GM23338 (cell line): Measurements from ENCODE around the gene RECQL5. TPM values are rescaled to one million over a fixed set of nuclear protein-coding genes. Genes with fewer than 3 reads are reported as not detected.
"Not testable (repeated sequence)": the region's sequence is repeated elsewhere in the genome, so short reads cannot be mapped to it uniquely, and the experiment has no call there.

ENCODE experiments used
- ATAC-seq: fragments of 200-7000 bp; cut with Tn5 transposase; 3 replicates; pipeline ENCODE4 v1.9.1; 2020
- DNase-seq: peaks from one replicate; pipeline ENCODE4 v3.0.0-alpha.2; 2015; ENCODE audit warnings: low spot score
- H2AFZ ChIP-seq: fragments of 200-600 bp; sonication (generic); 2 replicates; pipeline ENCODE4 v1.8.0; 2016; ENCODE audit warnings: antibody characterized with exemption, mild to moderate bottlenecking, moderate library complexity
- H3F3A ChIP-seq: fragments of 200-600 bp; sonication (generic); replicated peaks from 2 replicates; pipeline ENCODE4 v1.8.0; 2017; ENCODE audit warnings: antibody characterized with exemption, mixed run types, low read depth
- H3K27ac ChIP-seq: fragments of 200-600 bp; sonication (generic); 2 replicates; pipeline ENCODE4 v1.6.1; 2016; ENCODE audit warnings: low read depth
- H3K27me3 ChIP-seq: fragments of 200-600 bp; sonication (generic); 2 replicates; pipeline ENCODE4 v1.8.0; 2016; ENCODE audit warnings: mild to moderate bottlenecking, mixed run types, moderate library complexity; ENCODE audit not compliant: insufficient read depth
- H3K36me3 ChIP-seq: fragments of 200-600 bp; sonication (generic); 2 replicates; pipeline ENCODE4 v1.8.0; 2016; ENCODE audit warnings: mild to moderate bottlenecking; ENCODE audit not compliant: insufficient read depth
- H3K4me1 ChIP-seq: fragments of 200-600 bp; sonication (generic); 2 replicates; pipeline ENCODE4 v1.8.0; 2016; ENCODE audit warnings: mild to moderate bottlenecking, moderate library complexity; ENCODE audit not compliant: insufficient read depth
- H3K4me2 ChIP-seq: fragments of 200-600 bp; sonication (generic); 2 replicates; pipeline ENCODE4 v1.7.1; 2017; ENCODE audit warnings: mixed run types
- H3K4me3 ChIP-seq: fragments of 200-600 bp; sonication (generic); 2 replicates; pipeline ENCODE4 v1.6.1; 2016; ENCODE audit warnings: mixed run types
- H3K79me2 ChIP-seq: fragments of 200-600 bp; sonication (generic); replicated peaks from 2 replicates; pipeline ENCODE4 v1.8.0; 2017; ENCODE audit warnings: mild to moderate bottlenecking; ENCODE audit not compliant: insufficient read depth
- H3K9me2 ChIP-seq: fragments of 200-600 bp; sonication (generic); 2 replicates; pipeline ENCODE4 v1.8.0; 2017; ENCODE audit not compliant: insufficient read depth
- H4K20me1 ChIP-seq: fragments of 200-600 bp; sonication (generic); replicated peaks from 2 replicates; pipeline ENCODE4 v1.8.0; 2017; ENCODE audit warnings: mild to moderate bottlenecking; ENCODE audit not compliant: insufficient read depth
- H3K27ac Mint-ChIP-seq: 2 replicates; pipeline ENCODE4 v1.8.0; 2020; ENCODE audit warnings: inconsistent platforms, mild to moderate bottlenecking, moderate library complexity, mixed read lengths
- H3K27me3 Mint-ChIP-seq: 3 replicates; pipeline ENCODE4 v1.8.0; 2022; ENCODE audit warnings: low read depth, mild to moderate bottlenecking, moderate library complexity, mixed read lengths, inconsistent platforms; ENCODE audit not compliant: insufficient read depth, poor library complexity
- H3K36me3 Mint-ChIP-seq: 3 replicates; pipeline ENCODE4 v1.8.0; 2021; ENCODE audit warnings: low read depth, mild to moderate bottlenecking, inconsistent platforms, moderate library complexity, mixed read lengths
- H3K4me1 Mint-ChIP-seq: 3 replicates; pipeline ENCODE4 v1.8.0; 2020; ENCODE audit warnings: mild to moderate bottlenecking, inconsistent platforms, mixed read lengths
- H3K4me3 Mint-ChIP-seq: 3 replicates; pipeline ENCODE4 v1.8.0; 2021; ENCODE audit warnings: moderate library complexity, mild to moderate bottlenecking, inconsistent platforms, mixed read lengths
- H3K9me3 Mint-ChIP-seq: 3 replicates; pipeline ENCODE4 v1.8.0; 2020; ENCODE audit warnings: moderate library complexity, mild to moderate bottlenecking, inconsistent platforms, mixed read lengths
- polyA plus RNA-seq: library from polyadenylated mRNA; unstranded; fragments of >200 nt; fragmentation: Nextera tagmentation; extraction: Ambion mirVana; gene quantifications from 2 replicates; pipeline ENCODE4 v1.2.1, GENCODE V29; 2016
- total RNA-seq: library from RNA; depleted of rRNA; stranded (reverse); fragments of >200 nt; shearing (Covaris generic); gene quantifications from 2 replicates; pipeline ENCODE4 v1.2.3, GENCODE V29; 2014; rRNA removed

Gene RECQL5
- total and polyA plus RNA-seq, 2 experiments from 2014 or later, result 20.0 to 23.3 TPM

DNA sequence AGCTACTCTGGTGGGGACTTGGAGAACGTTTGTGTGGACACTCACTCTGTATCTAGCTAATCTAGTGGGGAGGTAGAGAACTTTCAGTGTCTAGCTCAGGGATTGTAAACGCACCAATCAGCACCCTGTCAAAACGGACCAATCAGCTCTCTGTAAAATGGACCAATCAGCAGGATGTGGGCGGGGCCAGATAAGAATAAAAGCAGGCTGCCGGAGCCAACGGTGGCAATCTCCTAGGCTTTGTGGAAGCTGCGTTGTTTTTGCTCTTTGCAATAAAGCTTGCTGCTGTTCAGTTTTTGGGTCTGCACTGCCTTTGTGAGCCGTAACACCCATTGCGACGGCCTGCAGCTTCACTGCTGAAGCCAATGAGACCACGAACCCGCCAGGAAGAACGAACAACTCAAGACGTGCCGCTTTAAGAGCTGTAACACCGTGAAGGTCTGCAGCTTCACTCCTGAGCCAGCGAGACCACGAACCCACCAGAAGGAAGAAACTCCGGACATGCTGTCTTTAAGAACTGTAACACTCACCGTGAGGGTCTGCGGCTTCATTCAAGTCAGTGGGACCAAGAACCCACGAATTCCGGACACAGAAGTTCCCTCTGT is 85.7 kb downstream of the RECQL5 start:
- not testable (repeated sequence) for H3K36me3 Mint-ChIP-seq, ATAC-seq, H4K20me1 ChIP-seq, H3K27me3 ChIP-seq, H3K79me2 ChIP-seq, H3K4me1 Mint-ChIP-seq, H3K36me3 ChIP-seq, H3K4me2 ChIP-seq, DNase-seq, H3K4me1 ChIP-seq, H3K9me2 ChIP-seq, H3K4me3 Mint-ChIP-seq, H3K27ac ChIP-seq, H3K27ac Mint-ChIP-seq, H3F3A ChIP-seq, H3K27me3 Mint-ChIP-seq, H3K4me3 ChIP-seq
- peaks cover 17% of the 10 kb centered on the region for H3K9me3 Mint-ChIP-seq
- peak overlapping the region; percentile 38 for H2AFZ ChIP-seq

Other genes with a start within 250 kb of the RECQL5 start
- gene TMEM94, start 210.5 kb downstream of the RECQL5 start, total RNA-seq, result 36.6 and 66.0 TPM in 2 replicates
- 21.9 and 24.0 TPM in 2 replicates for gene TMEM94, start 210.5 kb downstream of the RECQL5 start, polyA plus RNA-seq
- 17.7 and 21.5 TPM in 2 replicates for gene CASKIN2, start 151.6 kb downstream of the RECQL5 start, total RNA-seq
- 4.7 and 4.9 TPM in 2 replicates for gene CASKIN2, start 151.6 kb downstream of the RECQL5 start, polyA plus RNA-seq
- gene TSEN54, start 150.6 kb downstream of the RECQL5 start, total RNA-seq, result 61.9 and 62.5 TPM in 2 replicates
- gene TSEN54, start 150.6 kb downstream of the RECQL5 start, polyA plus RNA-seq, result 45.9 and 48.2 TPM in 2 replicates
- 63.9 and 78.5 TPM in 2 replicates for gene LLGL2, start 141.5 kb downstream of the RECQL5 start, total RNA-seq
- 62.5 and 71.9 TPM in 2 replicates for gene LLGL2, start 141.5 kb downstream of the RECQL5 start, polyA plus RNA-seq
- 7.2 and 12.4 TPM in 2 replicates for gene MYO15B, start 79.4 kb downstream of the RECQL5 start, total RNA-seq
- gene MYO15B, start 79.4 kb downstream of the RECQL5 start, polyA plus RNA-seq, result 3.8 and 6.6 TPM in 2 replicates
- gene SMIM5, start 33.7 kb downstream of the RECQL5 start, total RNA-seq, result not detected in 2 replicates
- gene SMIM5, start 33.7 kb downstream of the RECQL5 start, polyA plus RNA-seq, result 0.16 TPM in 1 of 2 replicates, not detected in the other
- gene SAP30BP, start 184 bp upstream of the RECQL5 start, total RNA-seq, result 44.9 and 60.9 TPM in 2 replicates
- gene SAP30BP, start 184 bp upstream of the RECQL5 start, polyA plus RNA-seq, result 95.0 and 97.9 TPM in 2 replicates
- 9.7 and 10.3 TPM in 2 replicates for gene ITGB4, start 54.3 kb upstream of the RECQL5 start, total RNA-seq
- 4.2 and 6.1 TPM in 2 replicates for gene ITGB4, start 54.3 kb upstream of the RECQL5 start, polyA plus RNA-seq
- 30.5 TPM in 2 replicates for gene GALK1, start 98.0 kb upstream of the RECQL5 start, total RNA-seq
- gene GALK1, start 98.0 kb upstream of the RECQL5 start, polyA plus RNA-seq, result 31.7 and 34.7 TPM in 2 replicates
- gene UNK, start 117.7 kb upstream of the RECQL5 start, total RNA-seq, result 65.2 and 67.0 TPM in 2 replicates
- gene UNK, start 117.7 kb upstream of the RECQL5 start, polyA plus RNA-seq, result 16.6 and 21.8 TPM in 2 replicates
- 3.8 and 5.9 TPM in 2 replicates for gene UNC13D, start 177.2 kb upstream of the RECQL5 start, total RNA-seq
- 10.5 and 10.8 TPM in 2 replicates for gene UNC13D, start 177.2 kb upstream of the RECQL5 start, polyA plus RNA-seq
- gene WBP2, start 188.2 kb upstream of the RECQL5 start, total RNA-seq, result 34.9 and 36.2 TPM in 2 replicates
- 59.5 and 63.5 TPM in 2 replicates for gene WBP2, start 188.2 kb upstream of the RECQL5 start, polyA plus RNA-seq
- gene TRIM47, start 211.4 kb upstream of the RECQL5 start, total RNA-seq, result 9.9 and 12.5 TPM in 2 replicates
- 7.2 TPM in 2 replicates for gene TRIM47, start 211.4 kb upstream of the RECQL5 start, polyA plus RNA-seq
- 53.8 and 54.0 TPM in 2 replicates for gene TRIM65, start 229.8 kb upstream of the RECQL5 start, total RNA-seq
- 13.8 and 15.0 TPM in 2 replicates for gene TRIM65, start 229.8 kb upstream of the RECQL5 start, polyA plus RNA-seq
- 47.2 and 63.6 TPM in 2 replicates for gene MRPL38, start 237.7 kb upstream of the RECQL5 start, total RNA-seq
- 86.7 and 90.0 TPM in 2 replicates for gene MRPL38, start 237.7 kb upstream of the RECQL5 start, polyA plus RNA-seq